Measurements from ENCODE around the gene GPA33. TPM values are rescaled to one million over a fixed set of nuclear protein-coding genes. Genes with fewer than 3 reads are reported as not detected.

The GPA33 gene
- total and polyA plus RNA-seq, 3 donors from 2014 or later: 0.62 to 1.1 (median 0.63) TPM

- Histone ChIP-seq H3K4me3 (no peak overlapping the region), H3K27ac (no peak overlapping the region), H3K9me3 (no peaks in the 10 kb centered on the region), H3K27me3 (no peaks in the 10 kb centered on the region), H3K4me1 (no peaks in the 10 kb centered on the region), H3K36me3 (ENCODE audit: low read depth, missing control alignments) (no peaks in the 10 kb centered on the region)
- no peak for DNase-seq
- TF ChIP-seq, protein P1, sequence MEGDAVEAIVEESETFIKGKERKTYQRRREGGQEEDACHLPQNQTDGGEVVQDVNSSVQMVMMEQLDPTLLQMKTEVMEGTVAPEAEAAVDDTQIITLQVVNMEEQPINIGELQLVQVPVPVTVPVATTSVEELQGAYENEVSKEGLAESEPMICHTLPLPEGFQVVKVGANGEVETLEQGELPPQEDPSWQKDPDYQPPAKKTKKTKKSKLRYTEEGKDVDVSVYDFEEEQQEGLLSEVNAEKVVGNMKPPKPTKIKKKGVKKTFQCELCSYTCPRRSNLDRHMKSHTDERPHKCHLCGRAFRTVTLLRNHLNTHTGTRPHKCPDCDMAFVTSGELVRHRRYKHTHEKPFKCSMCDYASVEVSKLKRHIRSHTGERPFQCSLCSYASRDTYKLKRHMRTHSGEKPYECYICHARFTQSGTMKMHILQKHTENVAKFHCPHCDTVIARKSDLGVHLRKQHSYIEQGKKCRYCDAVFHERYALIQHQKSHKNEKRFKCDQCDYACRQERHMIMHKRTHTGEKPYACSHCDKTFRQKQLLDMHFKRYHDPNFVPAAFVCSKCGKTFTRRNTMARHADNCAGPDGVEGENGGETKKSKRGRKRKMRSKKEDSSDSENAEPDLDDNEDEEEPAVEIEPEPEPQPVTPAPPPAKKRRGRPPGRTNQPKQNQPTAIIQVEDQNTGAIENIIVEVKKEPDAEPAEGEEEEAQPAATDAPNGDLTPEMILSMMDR (IDR thresholded peaks at IDR 0.05): no peak
- no peak for TF ChIP-seq POLR2A (IDR thresholded peaks at IDR 0.05)
- intact Hi-C loops (cut with DNase I; ENCODE audit: low total_unique reads): no loop called here
- WGBS, 2 donors: 52 to 81% methylated on average over 6 of the region's 6 CpGs
These were observed 7.0 kb downstream of the GPA33 start for GRCh38 chr1:167083066-167083665.

DNA sequence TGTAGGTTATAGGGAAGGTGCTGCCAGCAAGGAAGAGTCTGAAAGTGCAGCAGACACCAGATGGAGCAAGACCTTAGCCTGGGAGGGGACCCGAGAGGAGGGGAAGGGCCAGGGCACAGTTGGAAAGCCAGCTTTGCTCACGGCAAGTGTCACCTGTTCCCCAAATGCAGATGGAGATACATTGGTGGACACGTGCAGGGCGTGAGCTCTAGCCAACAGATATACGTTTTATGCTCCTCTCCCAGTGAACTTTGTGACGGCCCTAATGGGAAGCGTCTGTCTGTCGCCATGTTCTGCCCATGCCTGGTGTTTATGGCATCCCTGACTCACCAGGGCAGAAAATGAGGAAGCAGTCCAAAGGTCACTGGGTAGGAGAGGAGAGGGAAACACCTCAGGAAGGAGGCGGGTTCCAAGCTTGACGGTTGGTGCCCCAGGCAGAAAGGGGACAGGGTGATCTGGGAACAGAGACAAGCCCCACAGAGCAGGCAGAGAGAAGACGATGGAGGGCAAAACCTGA, 7.6 kb downstream of the GPA33 start:
- Histone ChIP-seq H3K36me3 (ENCODE audit: low read depth, missing control alignments) (no peaks in the 10 kb centered on the region), H3K4me3 (no peak overlapping the region), H3K27me3 (no peaks in the 10 kb centered on the region), H3K27ac (no peak overlapping the region), H3K9me3 (no peaks in the 10 kb centered on the region), H3K4me1 (no peaks in the 10 kb centered on the region)
- no peak for TF ChIP-seq POLR2A (IDR thresholded peaks at IDR 0.05)
- TF ChIP-seq, protein P1 (IDR thresholded peaks at IDR 0.05): no peak
- intact Hi-C loops (cut with DNase I; ENCODE audit: low total_unique reads): no loop called here
- no peak for DNase-seq
- WGBS, 2 donors: 75 to 78% methylated on average over 11 of the region's 11 CpGs

DNA sequence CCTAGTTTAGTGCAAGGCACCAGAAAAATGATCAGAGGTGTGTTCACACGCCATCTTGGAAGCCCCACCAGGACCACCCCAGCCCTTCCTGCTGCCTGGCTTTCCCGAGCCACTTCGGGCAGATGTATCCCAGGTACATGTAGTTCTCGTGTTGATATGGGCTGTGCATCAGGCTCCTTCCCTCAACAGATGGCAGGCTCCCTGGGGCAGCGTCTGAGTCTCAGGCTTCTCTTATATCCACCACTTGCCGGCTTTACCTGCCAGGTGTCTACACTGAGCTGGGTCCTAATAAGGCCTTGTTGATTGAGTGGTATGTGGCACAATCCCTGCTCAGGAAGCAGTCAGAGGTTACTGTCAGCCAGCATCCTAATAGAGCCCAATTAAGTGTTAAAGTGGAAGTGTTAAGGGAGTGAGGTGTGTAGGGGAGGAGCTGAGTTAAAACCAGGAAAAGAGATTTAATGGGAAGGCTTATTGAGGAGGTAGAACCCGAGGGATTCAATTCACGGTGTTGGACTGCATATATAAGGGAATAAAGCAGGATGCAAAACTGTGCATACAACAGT, 8.5 kb downstream of the GPA33 start:
- TF ChIP-seq, protein P1 (IDR thresholded peaks at IDR 0.05): no peak
- no peak for TF ChIP-seq POLR2A (IDR thresholded peaks at IDR 0.05)
- DNase-seq: no peak
- Histone ChIP-seq H3K9me3 (no peaks in the 10 kb centered on the region), H3K27ac (no peak overlapping the region), H3K4me3 (no peak overlapping the region), H3K36me3 (ENCODE audit: low read depth, missing control alignments) (no peaks in the 10 kb centered on the region), H3K4me1 (no peaks in the 10 kb centered on the region), H3K27me3 (no peaks in the 10 kb centered on the region)
- WGBS, 2 donors: 80 to 85% methylated on average over 8 of the region's 8 CpGs
- intact Hi-C loops (cut with DNase I; ENCODE audit: low total_unique reads): no loop called here

GRCh38 chr1:167077868-167078210, 12.3 kb downstream of the GPA33 start:
- no peaks in the 10 kb centered on the region for H3K9me3 ChIP-seq
- H3K4me3 ChIP-seq: no peak overlapping the region
- H3K27ac ChIP-seq: no peak overlapping the region
- TF ChIP-seq, protein P1 (IDR thresholded peaks at IDR 0.05): no peak
- no peak for TF ChIP-seq POLR2A (IDR thresholded peaks at IDR 0.05)
- no peak for DNase-seq
- no peaks in the 10 kb centered on the region for H3K4me1 ChIP-seq
- no peaks in the 10 kb centered on the region for H3K36me3 ChIP-seq (ENCODE audit: low read depth, missing control alignments)
- H3K27me3 ChIP-seq: no peaks in the 10 kb centered on the region
- intact Hi-C loops (cut with DNase I; ENCODE audit: low total_unique reads): no loop called here

All from testis (tissue), 3 donors.